GM12864 (cell line): ENCODE data around the gene GGTLC1.
"Not testable (repeated sequence)": the region's sequence is repeated elsewhere in the genome, so short reads cannot be mapped to it uniquely, and the experiment has no call there.

ENCODE experiments used
- DNase-seq: peaks from one replicate; pipeline ENCODE4 v3.0.0-alpha.2; 2011; ENCODE audit warnings: low read depth
- H3K4me3 ChIP-seq: 2 replicates; pipeline ENCODE4 v1.5.1; 2011; ENCODE audit warnings: mild to moderate bottlenecking, low read depth, low read length, control low read depth
- CTCF ChIP-seq: IDR thresholded peaks from 2 replicates; pipeline ENCODE4 v1.5.1; 2011; ENCODE audit warnings: low read depth, mild to moderate bottlenecking, moderate library complexity, low read length, control low read depth, inconsistent platforms; ENCODE audit errors: missing control alignments

Gene GGTLC1

GRCh38 chr20:23979380-23979779, 9.2 kb downstream of the GGTLC1 start:
- H3K4me3 ChIP-seq, DNase-seq: not testable (repeated sequence)

DNA sequence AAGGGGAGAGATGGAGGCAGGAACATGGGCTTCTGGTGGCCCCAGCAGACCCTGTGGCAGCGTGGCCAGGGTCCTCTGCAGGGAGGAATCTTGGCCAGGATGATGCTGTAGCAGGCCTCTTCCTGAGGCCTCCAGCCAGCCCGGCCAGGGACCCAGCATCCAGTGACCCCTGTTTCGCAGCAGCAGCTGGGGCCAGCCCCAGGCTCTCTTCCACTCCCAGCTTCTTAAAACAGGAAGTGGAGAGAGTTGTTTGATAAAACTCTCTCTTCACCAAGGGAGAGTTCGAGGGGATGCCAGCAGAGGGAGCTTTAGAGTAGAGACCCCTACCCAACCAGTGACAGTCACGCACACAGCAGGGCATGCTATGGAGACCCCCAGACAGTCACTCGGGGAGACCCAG, 10.1 kb downstream of the GGTLC1 start:
- H3K4me3 ChIP-seq, DNase-seq: not testable (repeated sequence)
- peak; percentile 9 for TF ChIP-seq CTCF

- DNase-seq, result no peak
- no peak overlapping the region for H3K4me3 ChIP-seq
- no peak for TF ChIP-seq CTCF
These were observed 13.6 kb downstream of the GGTLC1 start for GRCh38 chr20:23974966-23975365.

DNA sequence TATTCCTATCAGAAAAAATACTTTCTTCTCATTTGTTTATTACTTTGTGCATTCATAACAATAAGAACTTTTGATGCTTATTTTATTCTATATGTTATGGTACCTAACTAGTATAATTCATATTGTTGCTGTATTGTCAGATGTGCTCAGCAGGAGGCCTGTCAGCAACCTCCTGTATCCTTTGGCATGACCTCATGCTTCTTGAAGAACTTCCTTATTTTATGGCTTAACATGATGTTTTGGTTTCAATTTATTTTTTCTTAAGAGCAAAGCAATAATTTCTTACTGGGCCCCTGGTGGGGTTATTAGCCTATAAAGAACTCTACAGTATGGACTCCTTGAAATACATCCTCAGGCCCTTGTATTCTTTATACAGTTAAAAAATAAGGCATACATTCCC, 17.3 kb downstream of the GGTLC1 start:
- no peak overlapping the region for H3K4me3 ChIP-seq

GRCh38 chr20:23970049-23970448, 18.5 kb downstream of the GGTLC1 start:
- DNase-seq, result no peak
- no peak for TF ChIP-seq CTCF
- H3K4me3 ChIP-seq, result no peak overlapping the region

More for the DNA sequence above, 17.3 kb downstream of the GGTLC1 start:
- DNase-seq, result no peak
- TF ChIP-seq CTCF, result no peak

DNA sequence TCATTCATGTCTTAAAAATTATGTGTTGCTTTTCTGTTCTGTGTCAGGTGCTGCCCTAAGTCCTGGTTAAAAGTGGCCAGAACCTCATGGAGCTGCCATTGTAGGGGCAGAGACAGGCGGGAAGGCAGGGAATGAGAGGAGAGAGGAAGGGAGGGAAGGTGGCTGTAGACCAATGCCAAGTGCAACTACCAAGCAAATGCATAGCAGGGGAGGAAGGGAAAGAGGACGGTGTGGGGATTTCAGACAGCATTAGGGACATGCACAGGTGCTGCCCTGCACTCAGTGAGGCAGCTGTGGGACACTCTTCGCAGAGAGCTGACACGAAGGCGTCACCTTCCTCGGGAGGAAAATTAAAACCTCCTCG, 21.0 kb downstream of the GGTLC1 start:
- no peak for DNase-seq
- TF ChIP-seq CTCF, result no peak
- H3K4me3 ChIP-seq, result no peak overlapping the region

DNA sequence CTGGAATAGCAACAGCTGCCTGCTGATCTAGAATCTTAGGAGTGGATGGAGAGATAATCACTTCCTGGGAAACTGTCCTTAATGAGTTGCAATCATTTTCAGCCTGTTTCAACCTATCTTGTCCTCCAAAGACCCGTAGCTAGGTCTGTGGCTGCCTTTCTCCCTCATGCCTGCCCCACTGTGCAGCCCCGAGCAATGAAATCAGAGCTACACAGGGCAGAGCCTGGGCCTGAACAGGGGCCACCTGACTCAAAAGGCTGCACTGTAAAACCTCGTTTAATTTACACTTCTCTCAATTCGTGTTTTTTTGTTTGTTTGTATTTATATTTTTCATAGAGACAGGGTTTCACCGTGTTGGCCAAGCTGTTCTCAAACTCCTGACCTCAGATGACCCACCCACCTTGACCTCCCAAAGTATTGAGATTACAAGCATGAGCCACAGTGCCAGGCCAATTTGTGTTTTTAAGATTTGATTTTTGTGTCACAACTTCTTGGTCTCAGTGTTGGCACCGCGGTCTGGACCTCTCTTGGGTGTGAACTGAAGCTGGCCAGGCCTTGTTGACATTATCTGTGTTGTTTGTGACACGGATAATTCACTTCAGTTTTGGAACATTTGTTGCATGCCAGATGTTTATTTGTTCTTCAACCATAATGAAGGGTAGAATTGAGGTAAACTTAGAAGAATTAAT, 21.5 kb downstream of the GGTLC1 start:
- H3K4me3 ChIP-seq, result no peak overlapping the region
- no peak for DNase-seq
- no peak for TF ChIP-seq CTCF
